HTR-8/SVneo (cell line): ENCODE data around the gene CCDC201.

Source experiments
- DNase-seq: peaks from one replicate; pipeline ENCODE4 v3.0.0; 2011; ENCODE audit warnings: low spot score, mixed read lengths; ENCODE audit not compliant: insufficient read length
- FAIRE-seq: peaks from 2 replicates; lab custom pipeline; 2011; peaks lifted over from hg19 to GRCh38; lab: Jason Lieb, UNC

Gene CCDC201

GRCh38 chr7:45873035-45873354, at the start of gene CCDC201:
TSS of gene CCDC201 (minus strand) at chr7:45873082. CDS start at chr7:45873007, 75 bp downstream.
- DNase-seq: no peak
- FAIRE-seq: no peak

- FAIRE-seq (no peak), DNase-seq (peak; percentile 55)
Observed at GRCh38 chr7:45921699-45922519, 49.0 kb upstream of the CCDC201 start.

- DNase-seq: no peak
- no peak for FAIRE-seq
Observed at GRCh38 chr7:45921381-45921698, 48.5 kb upstream of the CCDC201 start.

- DNase-seq: peak; percentile 48
- peak; percentile 97 for FAIRE-seq
Observed at GRCh38 chr7:45920502-45921380, 47.9 kb upstream of the CCDC201 start, which contains the start of gene IGFBP3. TSS of gene IGFBP3 (minus strand) at chr7:45921272. CDS start at chr7:45921140, 132 bp downstream.

GRCh38 chr7:45919993-45920459, 47.1 kb upstream of the CCDC201 start:
- no peak for DNase-seq

GRCh38 chr7:45919231-45919784, 46.4 kb upstream of the CCDC201 start:
- FAIRE-seq (no peak), DNase-seq (no peak)

More at GRCh38 chr7:45919993-45920459, 47.1 kb upstream of the CCDC201 start:
- no peak for FAIRE-seq

- DNase-seq (no peak), FAIRE-seq (no peak)
Observed at GRCh38 chr7:45918556-45918955, 45.7 kb upstream of the CCDC201 start.

GRCh38 chr7:45917658-45918057, 44.8 kb upstream of the CCDC201 start:
- DNase-seq (peak; percentile 71), FAIRE-seq (peak; percentile 76)

- DNase-seq (no peak), FAIRE-seq (no peak)
Observed at GRCh38 chr7:45917064-45917463, 44.2 kb upstream of the CCDC201 start.

- FAIRE-seq (no peak), DNase-seq (no peak)
Observed at GRCh38 chr7:45915606-45916005, 42.7 kb upstream of the CCDC201 start.

- no peak for FAIRE-seq
Observed at GRCh38 chr7:45914911-45915310, 42.0 kb upstream of the CCDC201 start.

GRCh38 chr7:45912972-45913371, 40.1 kb upstream of the CCDC201 start:
- no peak for DNase-seq

More at GRCh38 chr7:45914911-45915310, 42.0 kb upstream of the CCDC201 start:
- DNase-seq: no peak

GRCh38 chr7:45911311-45911710, 38.4 kb upstream of the CCDC201 start:
- FAIRE-seq (no peak), DNase-seq (no peak)

More at GRCh38 chr7:45912972-45913371, 40.1 kb upstream of the CCDC201 start:
- FAIRE-seq: no peak

GRCh38 chr7:45910855-45911254, 38.0 kb upstream of the CCDC201 start:
- FAIRE-seq (peak; percentile 59), DNase-seq (no peak)

GRCh38 chr7:45909561-45909960, 36.7 kb upstream of the CCDC201 start:
- DNase-seq (no peak), FAIRE-seq (no peak)

GRCh38 chr7:45902820-45903219, 29.9 kb upstream of the CCDC201 start:
- FAIRE-seq (no peak), DNase-seq (no peak)

- DNase-seq (no peak), FAIRE-seq (no peak)
Observed at GRCh38 chr7:45901566-45901965, 28.7 kb upstream of the CCDC201 start.

GRCh38 chr7:45898222-45898621, 25.3 kb upstream of the CCDC201 start:
- no peak for FAIRE-seq

GRCh38 chr7:45897042-45897690, 24.3 kb upstream of the CCDC201 start:
- DNase-seq (no peak), FAIRE-seq (no peak)

More at GRCh38 chr7:45898222-45898621, 25.3 kb upstream of the CCDC201 start:
- no peak for DNase-seq

GRCh38 chr7:45894665-45895062, 21.8 kb upstream of the CCDC201 start:
- FAIRE-seq (no peak), DNase-seq (no peak)
